K562 (cell line): ENCODE data around the gene CCDC187. TPM values are rescaled to one million over a fixed set of nuclear protein-coding genes. Genes with fewer than 3 reads are reported as not detected.

Experiments
- ATF7 ChIP-seq: fragments of 450-650 bp; IDR thresholded peaks from 2 replicates; pipeline ENCODE4 v1.7.1; 2014; ENCODE audit warnings: mild to moderate bottlenecking, moderate library complexity
- EP300 ChIP-seq: IDR thresholded peaks from 2 replicates; pipeline ENCODE4 v1.6.1; 2012; ENCODE audit warnings: low read length, improper control_type of control experiment
- HSF4 ChIP-seq: fragments of 250-450 bp; sonication (Bioruptor Pico); IDR thresholded peaks from 2 replicates; pipeline ENCODE4 v2.1.2; 2022; ENCODE audit warnings: mild to moderate bottlenecking, moderate library complexity, borderline replicate concordance
- NELFE ChIP-seq: IDR thresholded peaks from 2 replicates; pipeline ENCODE4 v1.6.1; 2011; ENCODE audit warnings: mild to moderate bottlenecking; ENCODE audit not compliant: insufficient read depth, insufficient read length
- PATZ1 ChIP-seq: fragments of 250-450 bp; sonication (Bioruptor Pico); IDR thresholded peaks from 2 replicates; pipeline ENCODE4 v1.5.0; 2020; ENCODE audit warnings: mild to moderate bottlenecking, borderline replicate concordance
- SMAD2 ChIP-seq: fragments of 150-350 bp; IDR thresholded peaks from 2 replicates; pipeline ENCODE4 v1.6.1; 2014; ENCODE audit warnings: low read depth, mild to moderate bottlenecking, low read length
- SMAD4 ChIP-seq: fragments of 250-450 bp; sonication (Bioruptor Pico); conservative IDR thresholded peaks from 2 replicates; pipeline ENCODE4 v1.8.0; 2021; ENCODE audit warnings: inconsistent platforms, mild to moderate bottlenecking, moderate library complexity
- TAF15 ChIP-seq: fragments of 200-400 bp; formaldehyde crosslinking; IDR thresholded peaks from 2 replicates; pipeline ENCODE4 v1.6.1; 2017; ENCODE audit warnings: mild to moderate bottlenecking, low read depth, low read length, moderate library complexity
- TCF3 ChIP-seq: sonication (generic); formaldehyde crosslinking; IDR thresholded peaks from 2 replicates; pipeline ENCODE4 v1.4.0; 2020; ENCODE audit warnings: mild to moderate bottlenecking, missing genetic modification reagents
- TFAP4 ChIP-seq: sonication (generic); formaldehyde crosslinking; IDR thresholded peaks from 2 replicates; pipeline ENCODE4 v1.8.0; 2022; ENCODE audit warnings: missing genetic modification reagents, mild to moderate bottlenecking, moderate library complexity, borderline replicate concordance
- ZEB2 ChIP-seq: fragments of 450-650 bp; IDR thresholded peaks from 2 replicates; pipeline ENCODE4 v1.6.1; 2016
- ZNF239 ChIP-seq: fragments of 250-450 bp; sonication (Bioruptor Pico); IDR thresholded peaks from 2 replicates; pipeline ENCODE4 v1.4.0; 2020; ENCODE audit warnings: mild to moderate bottlenecking
- ZNF311 ChIP-seq: fragments of 250-450 bp; sonication (Bioruptor Pico); IDR thresholded peaks from 2 replicates; pipeline ENCODE4 v1.4.0; 2020; ENCODE audit warnings: mild to moderate bottlenecking, moderate library complexity
- polyA plus RNA-seq, 8 experiments: library from polyadenylated mRNA; depleted of rRNA in 4 of 8; stranded (reverse) in 5 of 8; unstranded in 3 of 8; fragments of >200 nt; fragmentation: Nextera tagmentation in 2 of 8; fragmentation: Illumina TruSeq in 1 of 8; extraction: Ambion mirVana in 2 of 8; extraction: Trizol in 1 of 8; gene quantifications; 2 replicates each; pipeline versions ENCODE4 v1.2.1 to v1.2.3, GENCODE V29; 2011 to 2014; ENCODE audit warnings: inconsistent platforms in 1 of 8, missing spikeins in 1 of 8
- total RNA-seq, 7 experiments: library from RNA; depleted of rRNA in 6 of 7; stranded (reverse); fragments of >200 nt in 6 of 7; fragmentation: Illumina TruSeq in 2 of 7; extraction: Trizol in 2 of 7; gene quantifications; 2 replicates each; pipeline versions ENCODE4 v1.2.1 to v1.2.3, GENCODE V29; 2011 to 2021; ENCODE audit warnings: low replicate concordance in 1 of 7
- TF ChIP-seq, protein P1 (sequence below), 2 experiments: fragments of 450-650 bp in 1 of 2; sonication (generic) in 1 of 2; formaldehyde crosslinking in 1 of 2; IDR thresholded peaks in 1 of 2; conservative IDR thresholded peaks in 1 of 2; 2 replicates each; pipeline versions ENCODE4 v1.6.1 to v1.8.1; 2016 to 2023; ENCODE audit warnings: mild to moderate bottlenecking in 2 of 2, moderate library complexity in 2 of 2, inconsistent platforms in 1 of 2, missing genetic modification reagents in 1 of 2
- TF ChIP-seq, protein P2 (sequence below): fragments of 250-450 bp; sonication (Bioruptor Pico); IDR thresholded peaks from 2 replicates; pipeline ENCODE4 v1.8.0; 2022; ENCODE audit warnings: inconsistent platforms, mild to moderate bottlenecking, moderate library complexity, borderline replicate concordance
- TF ChIP-seq, protein P3 (sequence below), 2 experiments: IDR thresholded peaks; 2 replicates each; pipeline ENCODE4 v1.6.1; 2011; ENCODE audit warnings: borderline replicate concordance in 1 of 2, control low read depth in 1 of 2, low read depth in 1 of 2, low read length in 1 of 2, mild to moderate bottlenecking in 1 of 2, mixed read lengths in 1 of 2, moderate library complexity in 1 of 2; ENCODE audit not compliant: insufficient read depth in 1 of 2, insufficient read length in 1 of 2, poor library complexity in 1 of 2, severe bottlenecking in 1 of 2; ENCODE audit errors: extremely low read depth in 1 of 2
- TF ChIP-seq, protein P4 (sequence below): fragments of 450-650 bp; IDR thresholded peaks from 2 replicates; pipeline ENCODE4 v1.6.1; 2016

The CCDC187 gene
- total and polyA plus RNA-seq, 9 of the 15 experiments (the other 6 are each of a cell fraction or from before 2014, with no cell fraction given), result not detected

- TF ChIP-seq PATZ1 (no peak), TFAP4 (peak; percentile 52; the same call in 1 of the 2 replicates), TAF15 (no peak), SMAD4 (peak; percentile 98), NELFE (no peak), ZNF239 (peak; percentile 48; the same call in 1 of the 2 replicates), EP300 (peak; percentile 96), ZEB2 (peak; percentile 88), ATF7 (peak; percentile 96), SMAD2 (no peak), TCF3 (CRISPR knock-in tag) (peak; percentile 32; the same call in 1 of the 2 replicates), ZNF311 (CRISPR knock-in tag) (peak; percentile 39; the same call in 1 of the 2 replicates), HSF4 (CRISPR knock-in tag) (no peak)
- TF ChIP-seq, protein P1, sequence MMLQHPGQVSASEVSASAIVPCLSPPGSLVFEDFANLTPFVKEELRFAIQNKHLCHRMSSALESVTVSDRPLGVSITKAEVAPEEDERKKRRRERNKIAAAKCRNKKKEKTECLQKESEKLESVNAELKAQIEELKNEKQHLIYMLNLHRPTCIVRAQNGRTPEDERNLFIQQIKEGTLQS (IDR thresholded peaks at IDR 0.05), result peak; percentile 91
- TF ChIP-seq, protein P1 (CRISPR knock-in tag; conservative IDR thresholded peaks at IDR 0.05), result no peak
- TF ChIP-seq, protein P2, sequence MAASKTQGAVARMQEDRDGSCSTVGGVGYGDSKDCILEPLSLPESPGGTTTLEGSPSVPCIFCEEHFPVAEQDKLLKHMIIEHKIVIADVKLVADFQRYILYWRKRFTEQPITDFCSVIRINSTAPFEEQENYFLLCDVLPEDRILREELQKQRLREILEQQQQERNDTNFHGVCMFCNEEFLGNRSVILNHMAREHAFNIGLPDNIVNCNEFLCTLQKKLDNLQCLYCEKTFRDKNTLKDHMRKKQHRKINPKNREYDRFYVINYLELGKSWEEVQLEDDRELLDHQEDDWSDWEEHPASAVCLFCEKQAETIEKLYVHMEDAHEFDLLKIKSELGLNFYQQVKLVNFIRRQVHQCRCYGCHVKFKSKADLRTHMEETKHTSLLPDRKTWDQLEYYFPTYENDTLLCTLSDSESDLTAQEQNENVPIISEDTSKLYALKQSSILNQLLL (CRISPR knock-in tag), result no peak
- TF ChIP-seq, protein P3, sequence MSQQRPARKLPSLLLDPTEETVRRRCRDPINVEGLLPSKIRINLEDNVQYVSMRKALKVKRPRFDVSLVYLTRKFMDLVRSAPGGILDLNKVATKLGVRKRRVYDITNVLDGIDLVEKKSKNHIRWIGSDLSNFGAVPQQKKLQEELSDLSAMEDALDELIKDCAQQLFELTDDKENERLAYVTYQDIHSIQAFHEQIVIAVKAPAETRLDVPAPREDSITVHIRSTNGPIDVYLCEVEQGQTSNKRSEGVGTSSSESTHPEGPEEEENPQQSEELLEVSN (IDR thresholded peaks at IDR 0.05; ENCODE audit: borderline replicate concordance in 1 of 2, extremely low read depth in 1 of 2, insufficient read depth in 1 of 2, insufficient read length in 1 of 2, low read depth in 1 of 2, low read length in 1 of 2, poor library complexity in 1 of 2, severe bottlenecking in 1 of 2), result peak; percentile 17 to 56
- TF ChIP-seq, protein P4, sequence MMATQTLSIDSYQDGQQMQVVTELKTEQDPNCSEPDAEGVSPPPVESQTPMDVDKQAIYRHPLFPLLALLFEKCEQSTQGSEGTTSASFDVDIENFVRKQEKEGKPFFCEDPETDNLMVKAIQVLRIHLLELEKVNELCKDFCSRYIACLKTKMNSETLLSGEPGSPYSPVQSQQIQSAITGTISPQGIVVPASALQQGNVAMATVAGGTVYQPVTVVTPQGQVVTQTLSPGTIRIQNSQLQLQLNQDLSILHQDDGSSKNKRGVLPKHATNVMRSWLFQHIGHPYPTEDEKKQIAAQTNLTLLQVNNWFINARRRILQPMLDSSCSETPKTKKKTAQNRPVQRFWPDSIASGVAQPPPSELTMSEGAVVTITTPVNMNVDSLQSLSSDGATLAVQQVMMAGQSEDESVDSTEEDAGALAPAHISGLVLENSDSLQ, result 0 out of 2 replicates have a peak, but pooled peaks have one; percentile 8
Measured at GRCh38 chr9:136206602-136207275, 97.2 kb downstream of the CCDC187 start (continued).
